Measurements from ENCODE around the gene ELK4.

The ELK4 gene

DNA sequence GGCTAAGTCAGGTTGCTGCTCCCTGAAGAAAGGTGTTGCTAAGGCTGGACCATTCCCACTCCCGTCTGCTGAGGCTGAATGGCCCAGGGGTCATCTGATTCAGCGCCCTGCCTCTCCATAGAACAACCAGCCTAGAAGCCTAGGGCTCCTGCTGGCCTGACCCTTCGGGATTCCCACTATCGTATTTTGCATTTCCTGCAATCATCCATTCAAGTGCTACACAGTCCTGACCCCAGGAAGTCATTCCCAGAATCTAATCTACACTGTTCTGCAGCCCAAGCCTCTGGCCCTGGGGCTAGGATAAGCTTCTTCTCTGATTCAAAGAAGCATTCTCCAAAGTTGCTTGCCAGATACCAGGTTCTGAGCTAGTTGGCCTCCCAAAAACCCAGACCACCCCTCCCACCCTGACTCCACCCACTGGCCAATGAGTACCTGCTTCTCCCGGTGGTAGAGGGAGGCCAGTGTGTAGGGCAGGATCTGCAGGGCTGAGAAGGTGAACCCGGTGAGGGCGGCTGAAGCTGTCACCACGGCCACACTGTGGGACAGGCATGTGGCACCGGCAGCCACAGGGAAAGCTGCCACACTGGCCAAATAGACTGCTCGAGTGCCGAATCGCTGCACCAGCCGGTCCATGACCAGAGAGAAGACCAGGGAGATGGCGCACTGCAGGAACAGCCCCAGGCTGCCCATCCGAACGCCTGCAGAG, 29.8 kb upstream of the ELK4 start:
- Histone ChIP-seq H3K27ac (no peak overlapping the region), H2AFZ (no peak overlapping the region), H3K4me2 (ENCODE audit: low read length) (no peak overlapping the region), H3K9ac (no peak overlapping the region), H3K27me3 (ENCODE audit: control insufficient read depth, insufficient read depth, low read length) (no peaks in the 10 kb centered on the region), H3K4me1 (no peaks in the 10 kb centered on the region), H3K9me3 (ENCODE audit: control insufficient read depth, low read length) (no peaks in the 10 kb centered on the region), H3K36me3 (ENCODE audit: control insufficient read depth, insufficient read depth, low read length) (no peaks in the 10 kb centered on the region), H3K4me3 (ENCODE audit: low read depth, low read length) (no peak overlapping the region), H3K79me2 (no peaks in the 10 kb centered on the region)
- TF ChIP-seq, protein P1, sequence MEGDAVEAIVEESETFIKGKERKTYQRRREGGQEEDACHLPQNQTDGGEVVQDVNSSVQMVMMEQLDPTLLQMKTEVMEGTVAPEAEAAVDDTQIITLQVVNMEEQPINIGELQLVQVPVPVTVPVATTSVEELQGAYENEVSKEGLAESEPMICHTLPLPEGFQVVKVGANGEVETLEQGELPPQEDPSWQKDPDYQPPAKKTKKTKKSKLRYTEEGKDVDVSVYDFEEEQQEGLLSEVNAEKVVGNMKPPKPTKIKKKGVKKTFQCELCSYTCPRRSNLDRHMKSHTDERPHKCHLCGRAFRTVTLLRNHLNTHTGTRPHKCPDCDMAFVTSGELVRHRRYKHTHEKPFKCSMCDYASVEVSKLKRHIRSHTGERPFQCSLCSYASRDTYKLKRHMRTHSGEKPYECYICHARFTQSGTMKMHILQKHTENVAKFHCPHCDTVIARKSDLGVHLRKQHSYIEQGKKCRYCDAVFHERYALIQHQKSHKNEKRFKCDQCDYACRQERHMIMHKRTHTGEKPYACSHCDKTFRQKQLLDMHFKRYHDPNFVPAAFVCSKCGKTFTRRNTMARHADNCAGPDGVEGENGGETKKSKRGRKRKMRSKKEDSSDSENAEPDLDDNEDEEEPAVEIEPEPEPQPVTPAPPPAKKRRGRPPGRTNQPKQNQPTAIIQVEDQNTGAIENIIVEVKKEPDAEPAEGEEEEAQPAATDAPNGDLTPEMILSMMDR (IDR thresholded peaks at IDR 0.05), result no peak

DNA sequence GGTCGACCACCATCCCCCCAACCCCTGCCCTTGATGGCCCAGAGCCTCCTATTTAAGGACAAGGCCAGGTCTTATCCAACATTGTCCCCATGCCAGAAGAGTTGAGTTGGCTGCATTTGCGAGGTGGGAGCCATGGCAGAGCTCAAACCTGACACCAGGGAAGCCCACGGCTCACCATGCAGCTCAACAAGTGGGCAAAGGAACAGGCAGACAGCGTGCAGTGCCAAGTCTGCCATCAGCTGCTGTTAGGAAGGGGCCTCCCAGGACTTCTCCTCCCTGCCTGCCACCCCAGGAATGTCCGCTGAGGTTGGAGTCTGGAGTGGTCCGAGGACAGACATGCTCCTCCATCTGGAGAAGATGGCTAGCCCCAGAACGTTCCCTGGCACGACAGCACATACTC, 28.6 kb upstream of the ELK4 start:
- Histone ChIP-seq H3K9me3 (ENCODE audit: control insufficient read depth, low read length) (no peaks in the 10 kb centered on the region), H3K79me2 (no peaks in the 10 kb centered on the region), H2AFZ (no peak overlapping the region), H3K9ac (no peak overlapping the region), H3K27ac (no peak overlapping the region), H3K4me3 (ENCODE audit: low read depth, low read length) (no peak overlapping the region), H3K4me2 (ENCODE audit: low read length) (no peak overlapping the region), H3K27me3 (ENCODE audit: control insufficient read depth, insufficient read depth, low read length) (no peaks in the 10 kb centered on the region), H3K36me3 (ENCODE audit: control insufficient read depth, insufficient read depth, low read length) (no peaks in the 10 kb centered on the region), H3K4me1 (no peaks in the 10 kb centered on the region)
- TF ChIP-seq, protein P1 (IDR thresholded peaks at IDR 0.05), result no peak

DNA sequence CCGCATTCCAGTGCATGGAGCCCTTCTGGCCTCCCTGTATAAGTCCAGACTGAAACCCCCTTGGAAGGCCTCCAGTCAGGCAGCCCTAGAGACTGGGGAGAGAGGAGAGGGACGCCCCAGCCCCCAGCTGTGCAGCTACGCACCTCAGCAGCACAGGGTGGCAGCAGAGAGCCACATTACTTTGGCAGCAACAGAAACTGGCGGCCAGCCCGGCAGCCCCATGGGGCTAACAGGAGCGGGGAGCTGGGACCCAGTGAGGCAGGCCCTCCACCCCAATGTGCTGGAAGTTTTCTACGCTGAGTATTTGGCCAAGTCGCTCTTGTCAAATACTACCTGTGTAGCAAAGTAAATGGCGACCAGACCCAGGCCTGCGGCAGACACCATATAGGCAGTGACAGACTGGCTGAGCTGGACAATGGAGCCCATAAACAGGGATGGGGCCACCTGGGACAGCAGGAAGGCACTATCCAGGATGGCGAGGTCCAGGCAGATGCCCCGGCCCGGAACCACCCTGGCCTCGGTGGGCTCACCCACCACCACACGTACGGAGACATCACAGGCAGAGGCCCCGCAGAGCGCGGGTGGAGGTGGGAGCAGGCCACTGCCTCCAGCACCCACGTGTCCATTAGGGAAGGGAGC, 27.3 kb upstream of the ELK4 start:
- H3K27ac ChIP-seq, result no peak overlapping the region
- no peaks in the 10 kb centered on the region for H3K27me3 ChIP-seq (ENCODE audit: control insufficient read depth, insufficient read depth, low read length)
- no peak overlapping the region for H2AFZ ChIP-seq
- H3K4me1 ChIP-seq, result no peaks in the 10 kb centered on the region
- TF ChIP-seq, protein P1 (IDR thresholded peaks at IDR 0.05), result peak; percentile 76
- no peak overlapping the region for H3K4me3 ChIP-seq (ENCODE audit: low read depth, low read length)
- no peak overlapping the region for H3K9ac ChIP-seq
- H3K9me3 ChIP-seq (ENCODE audit: control insufficient read depth, low read length), result no peaks in the 10 kb centered on the region
- H3K79me2 ChIP-seq, result no peaks in the 10 kb centered on the region
- H3K36me3 ChIP-seq (ENCODE audit: control insufficient read depth, insufficient read depth, low read length), result no peaks in the 10 kb centered on the region
- no peak overlapping the region for H3K4me2 ChIP-seq (ENCODE audit: low read length)

DNA sequence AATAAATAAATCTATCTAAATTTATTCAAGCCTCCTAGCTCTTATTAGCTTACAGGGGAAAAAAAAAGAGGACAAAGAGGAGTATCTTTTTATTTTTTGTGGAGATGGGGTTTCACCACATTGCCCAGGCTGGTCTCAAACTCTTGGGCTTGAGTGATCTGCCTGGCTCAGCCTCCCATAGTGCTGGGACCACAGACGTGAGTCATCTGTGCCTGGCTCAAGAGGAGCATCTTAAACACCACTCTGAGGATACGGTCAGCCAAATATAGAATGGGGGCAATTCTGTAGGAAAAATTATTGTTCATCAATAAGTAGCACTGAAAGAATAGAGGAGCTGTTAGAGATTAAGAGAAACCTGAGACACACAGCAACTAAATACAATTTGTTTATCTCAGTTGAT, 24.4 kb upstream of the ELK4 start:
- Histone ChIP-seq H3K27me3 (ENCODE audit: control insufficient read depth, insufficient read depth, low read length) (no peaks in the 10 kb centered on the region), H3K79me2 (no peaks in the 10 kb centered on the region), H3K4me2 (ENCODE audit: low read length) (no peak overlapping the region), H3K4me3 (ENCODE audit: low read depth, low read length) (no peak overlapping the region), H3K27ac (no peak overlapping the region), H3K4me1 (no peaks in the 10 kb centered on the region), H2AFZ (no peak overlapping the region), H3K36me3 (ENCODE audit: control insufficient read depth, insufficient read depth, low read length) (no peaks in the 10 kb centered on the region), H3K9me3 (ENCODE audit: control insufficient read depth, low read length) (no peaks in the 10 kb centered on the region), H3K9ac (no peak overlapping the region)
- TF ChIP-seq, protein P1 (IDR thresholded peaks at IDR 0.05), result no peak

DNA sequence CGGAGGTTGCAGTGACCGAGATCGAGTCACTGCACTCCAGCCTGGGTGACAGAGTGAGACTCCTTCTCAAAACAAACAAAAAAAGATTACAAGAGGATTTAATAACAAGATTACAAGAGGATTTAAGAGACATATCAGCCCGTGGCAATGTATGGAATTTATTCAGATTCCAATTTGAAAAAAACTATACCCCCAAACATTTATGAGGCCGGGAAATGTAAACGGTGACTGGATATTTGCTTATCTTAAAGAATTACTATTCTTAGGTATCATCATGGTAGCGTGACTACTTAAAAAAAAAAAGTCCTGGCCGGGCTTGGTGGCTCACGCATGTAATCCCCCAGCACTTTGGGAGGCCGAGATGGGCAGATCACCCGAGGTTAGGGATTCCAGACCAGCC, 21.2 kb upstream of the ELK4 start:
- Histone ChIP-seq H3K4me2 (ENCODE audit: low read length) (no peak overlapping the region), H3K4me3 (ENCODE audit: low read depth, low read length) (no peak overlapping the region), H3K9me3 (ENCODE audit: control insufficient read depth, low read length) (no peaks in the 10 kb centered on the region), H3K79me2 (no peaks in the 10 kb centered on the region), H3K4me1 (no peaks in the 10 kb centered on the region), H3K27ac (no peak overlapping the region), H3K27me3 (ENCODE audit: control insufficient read depth, insufficient read depth, low read length) (no peaks in the 10 kb centered on the region), H2AFZ (no peak overlapping the region), H3K36me3 (ENCODE audit: control insufficient read depth, insufficient read depth, low read length) (no peaks in the 10 kb centered on the region), H3K9ac (no peak overlapping the region)
- TF ChIP-seq, protein P1 (IDR thresholded peaks at IDR 0.05), result no peak
